K562 (cell line): ENCODE measurements around the gene KNCN.

Experiments
- ASH1L ChIP-seq: fragments of 450-650 bp; IDR thresholded peaks from 2 replicates; pipeline ENCODE4 v1.6.1; 2018; ENCODE audit warnings: borderline replicate concordance, mild to moderate bottlenecking, low read depth; ENCODE audit not compliant: partially characterized antibody
- CREB3 ChIP-seq: fragments of 450-650 bp; conservative IDR thresholded peaks from 2 replicates; pipeline ENCODE4 v1.6.1; 2016; ENCODE audit warnings: missing genetic modification characterization, low read depth, mild to moderate bottlenecking, missing compliant biosample characterization, moderate library complexity
- CSDE1 ChIP-seq, 2 experiments: fragments of 450-650 bp; IDR thresholded peaks; 2 replicates each; pipeline ENCODE4 v1.6.1; 2016; ENCODE audit warnings: mild to moderate bottlenecking in 1 of 2
- CTCF ChIP-seq, 3 experiments: IDR thresholded peaks in 2 of 3; conservative IDR thresholded peaks in 1 of 3; 2 replicates each; pipeline ENCODE4 v1.5.1; 2011 to 2012; ENCODE audit warnings: low read length in 3 of 3, mild to moderate bottlenecking in 3 of 3, control low read depth in 2 of 3, improper control_type of control experiment in 1 of 3, inconsistent platforms in 1 of 3, low read depth in 1 of 3, mixed read lengths in 1 of 3, moderate library complexity in 1 of 3; ENCODE audit not compliant: insufficient read depth in 2 of 3
- EGR1 ChIP-seq: fragments of 450-650 bp; conservative IDR thresholded peaks from 2 replicates; pipeline ENCODE4 v1.6.1; 2017; ENCODE audit warnings: mild to moderate bottlenecking
- KAT2B ChIP-seq: IDR thresholded peaks from one replicate; pipeline ENCODE4 v1.6.1; 2012; ENCODE audit warnings: low read depth, mild to moderate bottlenecking, control low read depth, inconsistent platforms, low read length, moderate library complexity
- MIER1 ChIP-seq: fragments of 450-650 bp; IDR thresholded peaks from 2 replicates; pipeline ENCODE4 v1.6.1; 2016; ENCODE audit warnings: antibody characterized with exemption, mild to moderate bottlenecking, low read depth
- NR2C2 ChIP-seq, 2 experiments: fragments of 200-800 bp in 1 of 2; sonication (Bioruptor generic) in 1 of 2; sonication (generic) in 1 of 2; formaldehyde crosslinking in 1 of 2; IDR thresholded peaks; 2 replicates each; pipeline versions ENCODE4 v1.6.1 to v1.8.0; 2016 to 2022; ENCODE audit warnings: mild to moderate bottlenecking in 1 of 2, missing compliant biosample characterization in 1 of 2, missing genetic modification characterization in 1 of 2, missing genetic modification reagents in 1 of 2
- POLR2A ChIP-seq: fragments of 450-650 bp; conservative IDR thresholded peaks from 2 replicates; pipeline ENCODE4 v1.6.1; 2016
- SAP30 ChIP-seq: fragments of 200-600 bp; sonication (generic); IDR thresholded peaks from 2 replicates; pipeline ENCODE4 v1.6.1; 2012; ENCODE audit warnings: borderline replicate concordance, low read depth, mild to moderate bottlenecking, moderate library complexity, low read length, control low read depth, inconsistent platforms; ENCODE audit not compliant: insufficient read depth, poor library complexity, severe bottlenecking
- TAF1 ChIP-seq: IDR thresholded peaks from 2 replicates; pipeline ENCODE4 v1.6.1; 2011; ENCODE audit warnings: mild to moderate bottlenecking, low read length, moderate library complexity; ENCODE audit not compliant: insufficient read depth, control insufficient read depth, severe bottlenecking; ENCODE audit errors: extremely low read depth
- ZKSCAN8 ChIP-seq: fragments of 200-800 bp; sonication (Bioruptor generic); IDR thresholded peaks from 2 replicates; pipeline ENCODE4 v1.6.1; 2016; ENCODE audit warnings: missing genetic modification characterization, missing compliant biosample characterization
- ZNF24 ChIP-seq: fragments of 450-650 bp; IDR thresholded peaks from 2 replicates; pipeline ENCODE4 v1.6.1; 2016
- ZNF316 ChIP-seq: fragments of 450-650 bp; IDR thresholded peaks from 2 replicates; pipeline ENCODE4 v1.6.1; 2016

GRCh38 chr1:46524843-46525242 lies 26.6 kb downstream of the KNCN start:
- no peak for TF ChIP-seq CTCF (IDR thresholded peaks at IDR 0.05 in 2 of 3, conservative IDR thresholded peaks at IDR 0.05 in 1 of 3; ENCODE audit: insufficient read depth in 2 of 3, low read depth in 1 of 3, low read length in 3 of 3)
- no peak for TF ChIP-seq POLR2A
- no peak for TF ChIP-seq CSDE1 (IDR thresholded peaks at IDR 0.05)
- no peak for TF ChIP-seq ZNF316
- no peak for TF ChIP-seq ZKSCAN8 (CRISPR knock-in tag)
- no peak for TF ChIP-seq NR2C2 (CRISPR knock-in tag; IDR thresholded peaks at IDR 0.05)
- TF ChIP-seq NR2C2 (tag; IDR thresholded peaks at IDR 0.05), result no peak
- TF ChIP-seq KAT2B, result no peak
- TF ChIP-seq ZNF24, result no peak
- no peak for TF ChIP-seq MIER1
- no peak for TF ChIP-seq TAF1
- no peak for TF ChIP-seq EGR1
- no peak for TF ChIP-seq CREB3
- no peak for TF ChIP-seq ASH1L
- TF ChIP-seq SAP30, result no peak
